ENCODE measurements around the gene DDX20.
A peak's percentile ranks its signal among the peaks of the same experiment; 100 is the strongest.
"Not testable (repeated sequence)": the region's sequence is repeated elsewhere in the genome, so short reads cannot be mapped to it uniquely, and the experiment has no call there.

The DDX20 gene

DNA sequence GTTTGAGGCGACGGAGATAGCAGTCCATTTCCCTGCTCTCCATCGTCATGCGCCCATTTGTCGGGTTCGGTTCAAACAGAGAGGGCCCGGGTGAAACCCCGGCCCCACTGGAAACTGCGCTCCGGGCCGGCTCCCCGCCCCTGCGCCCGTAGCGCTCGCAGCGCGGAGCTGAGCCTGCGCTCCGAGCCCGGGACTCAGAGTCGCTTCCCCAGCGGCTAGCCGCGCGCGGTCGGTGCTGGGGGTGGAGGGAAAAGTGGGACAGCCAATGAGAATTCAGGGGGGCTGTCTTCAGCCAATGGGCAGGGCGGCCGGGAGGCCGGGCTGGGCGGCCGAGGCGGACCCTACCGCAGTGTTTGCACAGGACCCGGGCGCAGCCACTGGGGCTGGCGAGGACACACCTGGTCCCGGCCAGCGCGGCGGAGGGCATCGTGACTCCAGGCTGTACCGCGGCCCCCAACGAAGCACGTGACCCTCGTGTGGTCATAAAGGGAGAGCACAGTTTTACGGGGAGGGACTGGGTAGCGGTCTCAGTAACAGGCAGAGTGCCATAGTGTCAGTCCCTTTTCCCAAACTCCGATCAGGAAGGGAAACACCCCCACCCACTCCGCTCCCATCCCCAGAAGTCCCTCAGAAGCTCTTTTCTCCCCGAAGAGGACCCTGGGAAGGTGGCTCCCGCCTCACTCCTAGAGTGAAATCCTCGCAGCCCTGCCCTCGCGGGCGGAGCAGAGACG, 16.3 kb upstream of the DDX20 start, which contains the start of gene INKA2:
INKA2 (minus strand) TSS at position 202 of the 731 bp plus-strand sequence; CDS start at position 49, 153 bp downstream.
- TF ChIP-seq, protein P1, sequence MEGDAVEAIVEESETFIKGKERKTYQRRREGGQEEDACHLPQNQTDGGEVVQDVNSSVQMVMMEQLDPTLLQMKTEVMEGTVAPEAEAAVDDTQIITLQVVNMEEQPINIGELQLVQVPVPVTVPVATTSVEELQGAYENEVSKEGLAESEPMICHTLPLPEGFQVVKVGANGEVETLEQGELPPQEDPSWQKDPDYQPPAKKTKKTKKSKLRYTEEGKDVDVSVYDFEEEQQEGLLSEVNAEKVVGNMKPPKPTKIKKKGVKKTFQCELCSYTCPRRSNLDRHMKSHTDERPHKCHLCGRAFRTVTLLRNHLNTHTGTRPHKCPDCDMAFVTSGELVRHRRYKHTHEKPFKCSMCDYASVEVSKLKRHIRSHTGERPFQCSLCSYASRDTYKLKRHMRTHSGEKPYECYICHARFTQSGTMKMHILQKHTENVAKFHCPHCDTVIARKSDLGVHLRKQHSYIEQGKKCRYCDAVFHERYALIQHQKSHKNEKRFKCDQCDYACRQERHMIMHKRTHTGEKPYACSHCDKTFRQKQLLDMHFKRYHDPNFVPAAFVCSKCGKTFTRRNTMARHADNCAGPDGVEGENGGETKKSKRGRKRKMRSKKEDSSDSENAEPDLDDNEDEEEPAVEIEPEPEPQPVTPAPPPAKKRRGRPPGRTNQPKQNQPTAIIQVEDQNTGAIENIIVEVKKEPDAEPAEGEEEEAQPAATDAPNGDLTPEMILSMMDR (IDR thresholded peaks at IDR 0.05; ENCODE audit: extremely low read depth, insufficient read depth, missing control alignments) = no peak
- peak; percentile 94 for DNase-seq (ENCODE audit: low spot score)

DNA sequence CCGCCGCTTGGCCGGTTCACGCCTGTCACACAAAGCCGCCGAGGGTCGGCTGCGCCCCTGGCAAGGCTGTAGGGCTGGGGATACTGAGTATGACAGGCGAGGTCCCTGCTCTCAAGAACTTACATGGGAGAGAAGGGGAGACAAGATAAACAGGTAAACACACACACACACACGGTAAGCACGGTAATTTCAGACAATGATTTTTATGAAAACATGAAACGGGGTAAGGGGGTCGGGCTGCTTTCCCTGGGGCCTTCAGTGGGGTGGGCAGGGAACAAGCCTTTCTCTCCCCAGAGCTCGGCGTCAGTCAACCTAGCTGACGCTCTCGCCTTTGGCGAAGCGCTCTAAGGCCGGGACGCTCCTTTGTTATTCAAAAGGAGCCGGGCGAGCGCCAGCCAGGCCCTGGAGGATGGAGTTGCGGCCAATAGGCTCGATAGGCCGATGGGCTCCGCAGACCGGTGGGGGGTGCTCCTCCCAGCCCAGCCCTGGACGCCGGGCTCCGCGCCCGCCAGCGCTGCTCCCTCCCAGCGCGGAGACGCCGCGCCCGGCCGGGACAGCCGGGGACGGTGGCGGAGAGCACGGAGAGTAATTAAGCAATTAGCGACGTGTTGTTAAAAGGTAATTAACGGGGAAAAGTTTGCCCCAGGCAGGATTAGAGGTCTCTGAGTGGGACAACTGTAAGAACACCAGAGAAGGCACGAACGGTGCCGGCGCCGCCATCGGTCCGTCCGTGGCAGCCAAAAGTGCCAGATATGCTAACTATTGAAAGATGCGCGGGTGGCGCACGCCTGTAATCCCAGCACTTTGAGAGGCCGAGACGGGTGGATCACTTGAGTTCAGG, 15.6 kb upstream of the DDX20 start:
- no peak for DNase-seq (ENCODE audit: low spot score)

More for the DNA sequence above, 16.3 kb upstream of the DDX20 start, which contains the start of gene INKA2:
- in situ Hi-C loops (cut with MboI; ENCODE audit: low pct_unique_long_range_greater_than_20kb, low sequenced_read_pairs, unreplicated experiment) = no loop called here

DNA sequence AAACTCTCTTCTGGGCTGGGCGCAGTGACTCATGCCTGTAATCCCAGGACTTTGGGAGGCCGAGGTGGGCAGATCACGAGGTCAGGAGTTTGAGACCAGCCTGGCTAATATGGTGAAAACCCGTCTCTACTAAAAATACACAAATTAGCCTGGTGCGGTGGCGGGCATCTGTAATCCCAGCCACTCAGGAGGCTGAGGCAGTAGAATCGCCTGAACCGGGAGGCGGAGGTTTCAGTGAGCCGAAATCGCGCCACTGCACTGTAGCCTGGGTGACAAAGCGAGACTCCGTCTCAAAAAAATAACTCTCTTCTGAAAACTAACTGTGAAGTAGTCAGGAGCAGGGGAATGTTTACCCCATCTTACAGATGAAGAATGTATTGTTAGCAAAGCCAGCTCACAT, 13.4 kb upstream of the DDX20 start:
- in situ Hi-C loops (cut with MboI; ENCODE audit: low pct_unique_long_range_greater_than_20kb, low sequenced_read_pairs, unreplicated experiment) = not testable (repeated sequence)

More for the DNA sequence above, 15.6 kb upstream of the DDX20 start:
- TF ChIP-seq, protein P1 (IDR thresholded peaks at IDR 0.05; ENCODE audit: extremely low read depth, insufficient read depth, missing control alignments) = peak; percentile 36
- in situ Hi-C loops (cut with MboI; ENCODE audit: low pct_unique_long_range_greater_than_20kb, low sequenced_read_pairs, unreplicated experiment) = no loop called here

DNA sequence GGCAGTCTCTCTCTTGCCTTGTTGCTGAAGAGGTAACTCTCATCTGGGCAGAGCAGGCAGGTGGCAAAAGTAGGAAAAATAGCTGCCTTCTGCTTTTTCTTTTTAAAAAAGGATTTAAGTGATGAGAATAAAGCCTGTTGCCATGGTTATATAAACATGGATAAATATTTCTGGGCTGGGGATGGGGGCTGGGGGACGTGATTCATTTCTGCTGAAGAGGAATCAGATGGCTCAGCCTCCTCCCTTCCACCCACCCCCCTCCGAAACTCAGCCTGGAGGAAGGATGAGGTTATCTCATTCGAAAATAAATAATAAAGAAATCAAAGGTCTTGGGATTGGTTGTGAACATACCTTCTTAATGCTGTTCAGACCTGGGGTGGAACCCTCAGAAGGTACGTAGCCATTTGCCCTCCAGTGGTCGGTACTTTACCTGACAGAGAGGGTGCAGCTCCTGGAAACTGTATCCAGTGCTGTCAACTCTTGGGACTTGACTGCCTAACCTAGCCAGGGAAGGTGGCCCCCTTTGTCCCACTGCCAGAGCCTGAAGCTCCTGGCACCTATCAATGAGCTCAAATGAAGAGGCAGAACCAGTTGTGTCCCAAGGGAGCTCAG, 12.7 kb upstream of the DDX20 start:
- in situ Hi-C loops (cut with MboI; ENCODE audit: low pct_unique_long_range_greater_than_20kb, low sequenced_read_pairs, unreplicated experiment) = no loop called here
- TF ChIP-seq, protein P1 (IDR thresholded peaks at IDR 0.05; ENCODE audit: extremely low read depth, insufficient read depth, missing control alignments) = no peak
- no peak for DNase-seq (ENCODE audit: low spot score)

More for the DNA sequence above, 13.4 kb upstream of the DDX20 start:
- not testable (repeated sequence) for DNase-seq (ENCODE audit: low spot score)

DNA sequence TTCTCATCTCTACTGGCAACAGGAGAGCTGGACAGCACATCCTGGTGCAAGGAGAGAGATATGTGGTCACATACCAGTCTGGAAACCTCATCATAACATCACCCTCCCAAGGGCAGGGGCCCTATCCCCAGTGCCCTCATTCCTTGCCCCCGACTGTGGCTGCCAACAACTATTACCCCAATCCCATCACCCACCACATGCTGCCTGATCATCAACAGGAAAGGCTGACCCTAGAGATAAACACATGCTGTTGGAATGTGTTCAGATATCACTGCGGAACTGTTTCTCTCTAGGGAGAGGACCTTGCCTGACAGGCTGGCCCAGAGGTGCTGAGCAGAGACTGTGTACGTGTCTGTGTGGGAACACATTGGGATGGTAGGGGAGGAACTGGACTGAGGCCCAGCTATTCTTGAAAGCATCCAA, 12.0 kb upstream of the DDX20 start:
- DNase-seq (ENCODE audit: low spot score) = no peak
- TF ChIP-seq, protein P1 (IDR thresholded peaks at IDR 0.05; ENCODE audit: extremely low read depth, insufficient read depth, missing control alignments) = no peak
- in situ Hi-C loops (cut with MboI; ENCODE audit: low pct_unique_long_range_greater_than_20kb, low sequenced_read_pairs, unreplicated experiment) = no loop called here

DNA sequence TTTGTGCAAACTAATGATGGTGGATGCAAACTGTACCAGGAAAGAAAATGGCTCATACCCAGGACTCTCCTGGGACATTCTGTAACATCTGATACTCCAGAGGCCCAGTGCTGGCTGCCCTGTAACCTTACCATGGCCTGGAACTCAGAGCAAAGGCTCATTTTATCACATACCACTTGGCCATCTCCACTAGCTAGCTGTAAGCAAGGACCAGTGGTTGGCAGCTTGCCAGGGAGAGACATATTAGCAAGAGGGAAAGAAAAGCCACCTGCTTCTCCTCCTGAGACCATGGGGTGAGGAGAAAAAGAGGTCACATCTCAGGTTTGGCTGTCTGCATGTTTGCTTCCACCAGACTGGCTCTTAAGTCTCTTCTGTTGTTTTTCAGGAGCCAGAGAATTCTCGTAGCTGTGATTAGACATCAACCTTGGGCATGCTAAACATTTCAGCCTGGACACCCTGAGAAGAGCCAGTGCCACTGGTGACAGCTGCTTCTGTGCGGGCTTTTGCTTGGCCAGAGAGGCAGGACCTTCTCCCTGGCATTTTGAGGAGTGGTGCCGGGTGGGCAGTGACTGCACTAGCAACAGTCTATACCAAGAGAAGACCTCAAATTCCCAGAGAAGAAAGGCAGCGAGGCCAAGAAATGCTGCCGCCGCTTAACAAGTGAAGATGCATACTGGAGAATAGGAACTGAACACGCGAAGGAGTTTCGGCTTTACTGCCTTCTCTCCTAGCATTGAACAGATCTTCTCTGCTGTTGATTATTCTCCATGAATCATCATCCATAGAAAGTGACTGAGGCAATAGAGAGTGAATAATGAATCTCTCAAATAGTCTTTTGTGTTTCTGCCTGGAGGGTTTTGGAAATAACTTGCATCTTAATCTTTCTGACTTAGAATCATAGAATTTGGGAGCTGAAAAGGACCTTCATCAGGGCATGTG, 9.8 kb upstream of the DDX20 start:
- in situ Hi-C loops (cut with MboI; ENCODE audit: low pct_unique_long_range_greater_than_20kb, low sequenced_read_pairs, unreplicated experiment) = no loop called here
- TF ChIP-seq, protein P1 (IDR thresholded peaks at IDR 0.05; ENCODE audit: extremely low read depth, insufficient read depth, missing control alignments) = no peak
- no peak for DNase-seq (ENCODE audit: low spot score)

Measured in GM13977 (cell line).